KMS-11 (cell line): ENCODE data around the gene SLC9A9.

Experiments used
- H2AFZ ChIP-seq: fragments of 200-600 bp; sonication (generic); 2 replicates; pipeline ENCODE4 v1.6.1; 2016; ENCODE audit warnings: antibody characterized with exemption, mixed run types, low read depth
- H3K27ac ChIP-seq: fragments of 200-600 bp; sonication (generic); 2 replicates; pipeline ENCODE4 v1.6.1; 2016; ENCODE audit warnings: mild to moderate bottlenecking, mixed run types
- H3K27me3 ChIP-seq: fragments of 200-600 bp; sonication (generic); 2 replicates; pipeline ENCODE4 v1.6.1; 2017; ENCODE audit warnings: mild to moderate bottlenecking, low read depth, mixed run types, moderate library complexity; ENCODE audit not compliant: insufficient read depth
- H3K36me3 ChIP-seq: fragments of 200-600 bp; sonication (generic); 2 replicates; pipeline ENCODE4 v1.6.1; 2017; ENCODE audit warnings: mild to moderate bottlenecking, mixed run types; ENCODE audit not compliant: insufficient read depth
- H3K4me1 ChIP-seq: fragments of 200-600 bp; sonication (generic); 2 replicates; pipeline ENCODE4 v1.6.1; 2016; ENCODE audit warnings: mild to moderate bottlenecking, low read depth, mixed run types; ENCODE audit not compliant: poor library complexity, severe bottlenecking
- H3K4me2 ChIP-seq: fragments of 200-600 bp; sonication (generic); 2 replicates; pipeline ENCODE4 v1.7.0; 2016; ENCODE audit warnings: mild to moderate bottlenecking, mixed run types
- H3K4me3 ChIP-seq: fragments of 200-600 bp; sonication (generic); IDR thresholded peaks from 2 replicates; pipeline ENCODE4 v1.6.1; 2017; ENCODE audit warnings: low read depth, low read length, mixed read lengths; ENCODE audit not compliant: insufficient read depth
- H3K79me2 ChIP-seq: fragments of 200-600 bp; sonication (generic); 2 replicates; pipeline ENCODE4 v1.6.1; 2016; ENCODE audit warnings: low read depth, mixed run types; ENCODE audit not compliant: insufficient read depth
- H3K9ac ChIP-seq: fragments of 200-600 bp; sonication (generic); 2 replicates; pipeline ENCODE4 v1.6.1; 2016; ENCODE audit warnings: mild to moderate bottlenecking, mixed run types
- H4K20me1 ChIP-seq: fragments of 200-600 bp; sonication (generic); 2 replicates; pipeline ENCODE4 v1.6.1; 2016; ENCODE audit warnings: mild to moderate bottlenecking, mixed run types; ENCODE audit not compliant: insufficient read depth
- CTCF ChIP-seq: fragments of 200-600 bp; sonication (generic); conservative IDR thresholded peaks from 2 replicates; pipeline ENCODE4 v1.6.1; 2017; ENCODE audit warnings: low read depth, mild to moderate bottlenecking, antibody characterized with exemption, low read length, moderate library complexity, mixed read lengths

Gene SLC9A9

GRCh38 chr3:143430568-143430967 is 417.7 kb downstream of the SLC9A9 start:
- no peaks in the 10 kb centered on the region for H3K36me3 ChIP-seq
- no peaks in the 10 kb centered on the region for H4K20me1 ChIP-seq
- no peak for TF ChIP-seq CTCF
- H2AFZ ChIP-seq: peak overlapping the region; percentile 15
- peaks cover 80% of the 10 kb centered on the region for H3K4me1 ChIP-seq
- peak overlapping the region; percentile 54 for H3K4me3 ChIP-seq
- H3K27ac ChIP-seq: peak overlapping the region; percentile 49
- no peak overlapping the region for H3K9ac ChIP-seq
- H3K4me2 ChIP-seq: peak overlapping the region; percentile 73
- H3K27me3 ChIP-seq: no peaks in the 10 kb centered on the region
- H3K79me2 ChIP-seq: no peaks in the 10 kb centered on the region

- TF ChIP-seq CTCF: no peak
- H3K4me1 ChIP-seq: peaks cover 87% of the 10 kb centered on the region
- peak overlapping the region; percentile 73 for H3K4me2 ChIP-seq
- H3K27me3 ChIP-seq: no peaks in the 10 kb centered on the region
- peak overlapping the region; percentile 49 for H3K27ac ChIP-seq
- H3K36me3 ChIP-seq: no peaks in the 10 kb centered on the region
- no peaks in the 10 kb centered on the region for H4K20me1 ChIP-seq
- H3K9ac ChIP-seq: no peak overlapping the region
- H3K79me2 ChIP-seq: no peaks in the 10 kb centered on the region
- peak overlapping the region; percentile 15 for H2AFZ ChIP-seq
- H3K4me3 ChIP-seq: peak overlapping the region; percentile 54
These were observed 418.4 kb downstream of the SLC9A9 start for GRCh38 chr3:143429628-143430514.

- Histone ChIP-seq H3K27me3 (no peaks in the 10 kb centered on the region), H3K4me2 (peak overlapping the region; percentile 73), H3K36me3 (no peaks in the 10 kb centered on the region), H2AFZ (no peak overlapping the region), H4K20me1 (no peaks in the 10 kb centered on the region), H3K79me2 (no peaks in the 10 kb centered on the region), H3K27ac (no peak overlapping the region; the same call in 1 of the 2 replicates), H3K4me1 (peaks cover 96% of the 10 kb centered on the region), H3K4me3 (peak overlapping the region; percentile 36), H3K9ac (no peak overlapping the region)
- no peak for TF ChIP-seq CTCF
These were observed 420.0 kb downstream of the SLC9A9 start for GRCh38 chr3:143428294-143428693.

GRCh38 chr3:143427631-143428030 is 420.6 kb downstream of the SLC9A9 start:
- Histone ChIP-seq H2AFZ (no peak overlapping the region), H3K27ac (no peak overlapping the region; the same call in 1 of the 2 replicates), H3K4me3 (peak overlapping the region; percentile 36), H4K20me1 (no peaks in the 10 kb centered on the region), H3K4me1 (peaks cover 93% of the 10 kb centered on the region), H3K9ac (no peak overlapping the region), H3K79me2 (no peaks in the 10 kb centered on the region), H3K4me2 (peak overlapping the region; percentile 73), H3K27me3 (no peaks in the 10 kb centered on the region), H3K36me3 (no peaks in the 10 kb centered on the region)
- no peak for TF ChIP-seq CTCF
